ENCODE measurements around the gene BLVRB.
A peak's percentile ranks its signal among the peaks of the same experiment; 100 is the strongest.
"Not testable (repeated sequence)": the region's sequence is repeated elsewhere in the genome, so short reads cannot be mapped to it uniquely, and the experiment has no call there.

The BLVRB gene

GRCh38 chr19:40465557-40466218, at the start of gene BLVRB:
Gene BLVRB, minus strand, starts transcription at chr19:40465745. Its CDS starts 57 bp downstream, at chr19:40465688.
- peak; percentile 97 for DNase-seq

GRCh38 chr19:40513741-40514315, 48.3 kb upstream of the BLVRB start:
- no peak for DNase-seq

- no peak for DNase-seq
Observed at GRCh38 chr19:40513345-40513678, 47.8 kb upstream of the BLVRB start.

GRCh38 chr19:40512473-40513344, 47.2 kb upstream of the BLVRB start:
- no peak for DNase-seq

GRCh38 chr19:40512110-40512472, 46.5 kb upstream of the BLVRB start:
- DNase-seq, result no peak

- DNase-seq, result no peak
Observed at GRCh38 chr19:40511487-40511886, 45.9 kb upstream of the BLVRB start.

GRCh38 chr19:40510526-40511115, 45.1 kb upstream of the BLVRB start:
- no peak for DNase-seq

- DNase-seq, result no peak
Observed at GRCh38 chr19:40508739-40509260, 43.3 kb upstream of the BLVRB start.

GRCh38 chr19:40507892-40508291, 42.3 kb upstream of the BLVRB start:
- DNase-seq, result no peak

- no peak for DNase-seq
Observed at GRCh38 chr19:40506099-40506498, 40.6 kb upstream of the BLVRB start.

- DNase-seq, result no peak
Observed at GRCh38 chr19:40503320-40503695, 37.8 kb upstream of the BLVRB start.

GRCh38 chr19:40502647-40503319, 37.2 kb upstream of the BLVRB start:
- no peak for DNase-seq

- no peak for DNase-seq
Observed at GRCh38 chr19:40502081-40502480, 36.5 kb upstream of the BLVRB start.

GRCh38 chr19:40501599-40501998, 36.1 kb upstream of the BLVRB start:
- DNase-seq, result no peak

GRCh38 chr19:40500678-40501530, 35.4 kb upstream of the BLVRB start:
- not testable (repeated sequence) for DNase-seq

- DNase-seq, result no peak
Observed at GRCh38 chr19:40499320-40499719, 33.8 kb upstream of the BLVRB start.

- no peak for DNase-seq
Observed at GRCh38 chr19:40497214-40497613, 31.7 kb upstream of the BLVRB start.

GRCh38 chr19:40494191-40494838, 28.8 kb upstream of the BLVRB start:
- DNase-seq, result no peak

GRCh38 chr19:40493778-40494177, 28.2 kb upstream of the BLVRB start:
- no peak for DNase-seq

- DNase-seq, result no peak
Observed at GRCh38 chr19:40492274-40492673, 26.7 kb upstream of the BLVRB start.

- no peak for DNase-seq
Observed at GRCh38 chr19:40489882-40490230, 24.3 kb upstream of the BLVRB start.

GRCh38 chr19:40486017-40486416, 20.5 kb upstream of the BLVRB start:
- DNase-seq, result no peak

All from NCI-H1694 (cell line).